Activated naive CD4-positive, alpha-beta T cell treated with anti-CD3 and anti-CD28 coated beads, Interleukin-2, amount 10 ng/mL, durations not matched to agents 7 days and 5 days (primary cell): Measurements from ENCODE around the gene RAB25.

Experiments used
- CTCF ChIA-PET: fragments of 350-600 bp; sonication (Branson Sonifier 250); formaldehyde crosslinking; loops from one replicate; lab custom pipeline; 2021; ENCODE audit warnings: antibody characterized with exemption; lab: Charles Lee
- DNase-seq: peaks from one replicate; pipeline ENCODE4 v3.0.0-alpha.2; 2020
- H3K27ac Mint-ChIP-seq: one replicate; pipeline ENCODE4 v1.8.0; 2021; ENCODE audit warnings: mild to moderate bottlenecking, moderate library complexity, mixed read lengths
- H3K27me3 Mint-ChIP-seq: one replicate; pipeline ENCODE4 v1.8.0; 2021; ENCODE audit warnings: mild to moderate bottlenecking, mixed read lengths
- H3K36me3 Mint-ChIP-seq: one replicate; pipeline ENCODE4 v1.8.0; 2021; ENCODE audit warnings: mixed read lengths
- H3K4me1 Mint-ChIP-seq: one replicate; pipeline ENCODE4 v1.8.0; 2021; ENCODE audit warnings: mixed read lengths
- H3K4me3 Mint-ChIP-seq: one replicate; pipeline ENCODE4 v1.8.0; 2021; ENCODE audit warnings: mild to moderate bottlenecking, moderate library complexity, mixed read lengths
- H3K9me3 Mint-ChIP-seq: one replicate; pipeline ENCODE4 v1.8.0; 2021; ENCODE audit warnings: mixed read lengths

Gene RAB25

DNA sequence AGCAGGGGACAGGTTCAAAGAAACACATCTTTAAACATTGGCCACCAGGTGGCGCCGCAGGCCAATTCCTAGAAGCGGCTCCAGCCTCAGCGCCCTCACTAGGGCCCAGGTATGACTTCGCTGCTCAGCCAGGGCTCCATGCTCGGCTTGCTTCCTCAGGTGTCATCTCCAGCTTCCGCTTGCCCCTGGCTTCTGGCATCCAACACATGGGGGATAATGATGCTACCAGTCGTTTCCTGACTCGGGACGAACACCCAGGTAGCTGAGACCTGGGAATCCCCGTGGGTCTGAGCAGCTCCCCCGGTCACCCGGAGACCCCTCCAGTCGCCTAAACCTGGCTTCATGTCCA lies 29.9 kb downstream of the RAB25 start:
- Mint-ChIP-seq H3K36me3 (no peaks in the 10 kb centered on the region), H3K4me3 (no peak overlapping the region), H3K4me1 (peaks cover 3% of the 10 kb centered on the region), H3K27me3 (peaks cover 88% of the 10 kb centered on the region), H3K27ac (no peak overlapping the region), H3K9me3 (no peaks in the 10 kb centered on the region)
- DNase-seq, result peak; percentile 93
- CTCF ChIA-PET, result interaction anchor here (0.7 to 21.9 kb wide), 11 partner anchors 8 to 270 kb away, joined by 4 to 668 read pairs (median 5); no protein-coding TSS in a partner anchor

DNA sequence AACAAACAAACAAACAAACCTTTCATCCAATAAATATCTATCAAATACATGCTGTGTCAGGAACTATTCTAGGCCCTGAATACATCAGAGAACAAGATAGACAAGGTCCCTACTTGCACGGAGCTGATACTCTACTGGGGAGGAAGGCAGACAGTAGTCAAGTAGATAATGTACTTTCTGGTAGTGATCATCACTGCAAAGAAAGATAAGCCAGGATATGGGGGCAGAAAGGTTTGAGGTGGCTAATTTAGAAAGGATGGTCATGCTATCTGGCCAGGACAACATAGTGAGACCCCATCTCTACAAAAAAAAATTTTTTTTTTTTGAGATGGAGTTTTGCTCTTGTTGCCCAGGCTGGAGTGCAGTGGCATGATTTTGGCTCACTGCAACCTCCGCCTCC lies 30.6 kb downstream of the RAB25 start:
- no peak overlapping the region for H3K4me3 Mint-ChIP-seq
- CTCF ChIA-PET, result interaction anchor here (1.0 to 21.9 kb wide), 9 partner anchors 8 to 269 kb away, joined by 4 to 668 read pairs (median 5); no protein-coding TSS in a partner anchor

DNA sequence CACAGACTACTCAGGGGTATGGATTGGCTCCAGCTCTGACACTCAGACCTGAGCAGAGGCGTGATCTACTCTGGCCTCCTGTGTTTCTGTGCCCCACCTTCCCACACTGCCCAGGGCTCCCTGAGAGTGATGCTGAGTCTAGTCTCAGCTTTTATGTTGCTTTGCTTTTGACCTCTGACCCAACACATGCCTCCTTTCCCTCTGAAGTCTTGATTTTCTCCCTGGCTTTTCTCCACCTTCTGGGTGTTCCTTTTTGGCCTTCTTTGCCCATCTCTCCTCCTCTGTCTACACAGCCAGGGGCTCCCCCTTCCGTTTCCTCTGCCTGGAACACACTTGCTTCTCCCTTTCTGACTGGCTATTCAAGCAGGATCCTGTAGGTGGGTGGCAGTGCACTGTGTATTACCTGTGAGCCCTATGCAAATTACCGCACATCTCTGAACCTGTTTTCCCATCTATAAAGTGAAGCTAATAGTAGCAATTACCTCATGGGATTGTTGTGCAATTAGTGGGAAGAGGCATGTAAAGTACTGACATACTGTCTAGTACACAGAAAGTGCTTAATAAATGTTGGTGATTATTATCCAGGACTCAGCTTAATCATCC lies 35.0 kb downstream of the RAB25 start:
- H3K4me3 Mint-ChIP-seq, result no peak overlapping the region
- peaks cover 87% of the 10 kb centered on the region for H3K27me3 Mint-ChIP-seq
- H3K36me3 Mint-ChIP-seq, result no peaks in the 10 kb centered on the region
- CTCF ChIA-PET, result interaction anchor here (0.7 to 21.9 kb wide), 17 partner anchors 8 to 449 kb away, joined by 3 to 668 read pairs (median 4); no protein-coding TSS in a partner anchor
- no peaks in the 10 kb centered on the region for H3K9me3 Mint-ChIP-seq
- DNase-seq, result no peak
- H3K27ac Mint-ChIP-seq, result no peak overlapping the region
- H3K4me1 Mint-ChIP-seq, result peaks cover 20% of the 10 kb centered on the region

More for the DNA sequence above, 30.6 kb downstream of the RAB25 start:
- DNase-seq, result no peak
- Mint-ChIP-seq H3K4me1 (peaks cover 11% of the 10 kb centered on the region), H3K9me3 (no peaks in the 10 kb centered on the region), H3K36me3 (no peaks in the 10 kb centered on the region), H3K27ac (no peak overlapping the region), H3K27me3 (peaks cover 86% of the 10 kb centered on the region)

DNA sequence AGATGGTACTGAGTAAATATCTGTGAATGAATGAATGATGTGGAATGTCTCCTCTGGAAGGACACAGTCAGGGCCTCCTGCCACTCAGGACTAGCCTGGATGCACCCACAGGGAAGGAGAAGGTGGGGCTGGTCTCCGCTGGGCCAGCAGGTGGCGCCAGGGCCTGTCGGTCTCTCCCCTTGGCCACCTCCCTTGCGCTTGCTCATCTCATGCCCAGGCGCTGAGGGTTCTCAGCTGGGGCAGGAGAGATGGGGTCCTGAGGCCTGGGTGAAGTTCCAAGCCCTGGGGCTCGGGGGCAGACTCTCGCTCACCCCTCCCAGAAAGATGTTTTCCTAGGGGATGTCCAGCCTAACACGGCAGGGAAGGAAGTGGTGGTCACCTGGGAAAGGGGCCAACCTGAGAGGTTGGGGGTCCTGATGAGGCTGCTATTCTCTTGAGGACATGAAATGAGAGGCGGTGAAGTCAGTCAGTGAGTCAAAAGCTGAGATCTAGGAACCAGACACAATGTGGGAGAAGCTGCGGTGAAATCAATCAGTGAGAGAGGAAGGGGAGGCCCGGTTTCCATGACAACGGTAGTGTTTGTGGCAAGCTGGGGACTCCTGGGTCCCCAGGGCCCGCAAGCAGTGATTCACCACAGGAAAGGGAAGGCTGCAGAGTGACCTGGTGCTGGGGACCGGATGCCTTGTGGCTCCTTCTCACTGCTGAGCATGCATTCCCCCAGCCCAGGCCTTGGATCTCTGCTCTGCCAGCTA lies 35.9 kb downstream of the RAB25 start:
- peak overlapping the region; percentile 22 for H3K4me3 Mint-ChIP-seq
- H3K36me3 Mint-ChIP-seq, result no peaks in the 10 kb centered on the region
- no peaks in the 10 kb centered on the region for H3K9me3 Mint-ChIP-seq
- CTCF ChIA-PET, result interaction anchor here (0.7 to 21.9 kb wide), 26 partner anchors 8 to 349 kb away, joined by 3 to 668 read pairs (median 4); partner anchors contain the start of genes LMNA and TMEM79
- peaks cover 20% of the 10 kb centered on the region for H3K4me1 Mint-ChIP-seq
- peaks cover 88% of the 10 kb centered on the region for H3K27me3 Mint-ChIP-seq
- DNase-seq, result peak; percentile 87
- H3K27ac Mint-ChIP-seq, result peak overlapping the region; percentile 25

DNA sequence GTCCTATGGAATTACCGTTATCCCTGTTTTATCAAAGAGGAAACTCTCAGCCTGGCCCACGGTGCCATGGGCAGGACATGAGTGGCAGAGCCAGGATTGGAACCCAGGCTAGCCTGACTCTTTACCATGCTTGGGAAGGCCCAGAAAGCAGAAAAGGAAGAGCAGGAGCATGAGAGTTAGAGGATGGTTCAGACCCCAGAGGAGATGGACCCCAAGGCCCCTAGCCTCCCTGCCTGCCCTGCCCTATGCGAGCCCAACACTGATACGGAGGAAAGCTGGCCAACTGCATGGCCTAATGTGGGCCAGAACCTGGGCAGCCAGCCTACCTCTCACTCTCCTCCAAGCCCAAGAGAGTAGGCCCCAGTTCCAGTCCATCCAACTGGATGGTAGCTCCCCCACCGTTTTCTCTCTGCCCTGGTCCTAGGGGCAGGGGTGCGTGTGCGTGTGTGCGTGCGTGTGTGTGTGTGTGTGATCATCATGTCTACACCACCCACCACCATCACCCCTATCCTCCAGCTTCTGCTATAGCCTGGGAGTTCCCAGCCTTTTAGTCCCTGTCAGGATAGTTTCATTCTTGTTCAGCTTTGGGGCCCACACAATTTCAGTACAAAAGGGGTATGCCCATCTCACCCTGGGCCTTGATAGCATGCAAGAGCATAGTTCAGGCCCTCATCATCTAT lies 36.7 kb downstream of the RAB25 start:
- CTCF ChIA-PET, result interaction anchor here (0.8 to 21.9 kb wide), 18 partner anchors 7 to 274 kb away, joined by 3 to 668 read pairs (median 5); partner anchors contain the start of genes LMNA and TMEM79
- H3K4me1 Mint-ChIP-seq, result peaks cover 20% of the 10 kb centered on the region
- no peak overlapping the region for H3K27ac Mint-ChIP-seq
- peaks cover 88% of the 10 kb centered on the region for H3K27me3 Mint-ChIP-seq
- no peaks in the 10 kb centered on the region for H3K36me3 Mint-ChIP-seq
- H3K4me3 Mint-ChIP-seq, result no peak overlapping the region
- no peaks in the 10 kb centered on the region for H3K9me3 Mint-ChIP-seq
- no peak for DNase-seq

DNA sequence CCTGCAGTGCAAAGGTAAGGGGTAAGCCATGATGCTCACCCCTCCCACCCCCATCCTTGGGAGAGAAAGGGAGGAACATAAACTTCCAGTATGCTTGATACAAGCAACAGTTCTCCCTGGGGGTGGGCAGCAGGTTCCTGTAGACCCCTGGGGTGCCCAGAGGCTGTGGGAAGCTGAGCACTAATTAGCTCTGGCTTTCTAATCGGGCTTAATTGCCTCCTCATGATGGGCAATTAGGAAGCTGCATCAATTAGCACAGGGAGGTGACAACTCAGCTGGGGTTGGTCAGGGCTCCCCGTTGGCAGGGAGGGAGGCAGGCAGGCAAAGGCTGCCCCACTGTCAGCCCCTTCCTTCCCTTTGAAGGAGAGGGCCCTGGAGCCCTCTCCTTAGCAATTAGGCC lies 37.8 kb downstream of the RAB25 start:
- Mint-ChIP-seq H3K27me3 (peaks cover 90% of the 10 kb centered on the region), H3K4me1 (peaks cover 20% of the 10 kb centered on the region), H3K9me3 (no peaks in the 10 kb centered on the region), H3K27ac (no peak overlapping the region), H3K36me3 (no peaks in the 10 kb centered on the region), H3K4me3 (no peak overlapping the region)
- CTCF ChIA-PET, result interaction anchor here (1.1 to 21.9 kb wide), 7 partner anchors 8 to 220 kb away, joined by 3 to 668 read pairs (median 4); no protein-coding TSS in a partner anchor
- no peak for DNase-seq

DNA sequence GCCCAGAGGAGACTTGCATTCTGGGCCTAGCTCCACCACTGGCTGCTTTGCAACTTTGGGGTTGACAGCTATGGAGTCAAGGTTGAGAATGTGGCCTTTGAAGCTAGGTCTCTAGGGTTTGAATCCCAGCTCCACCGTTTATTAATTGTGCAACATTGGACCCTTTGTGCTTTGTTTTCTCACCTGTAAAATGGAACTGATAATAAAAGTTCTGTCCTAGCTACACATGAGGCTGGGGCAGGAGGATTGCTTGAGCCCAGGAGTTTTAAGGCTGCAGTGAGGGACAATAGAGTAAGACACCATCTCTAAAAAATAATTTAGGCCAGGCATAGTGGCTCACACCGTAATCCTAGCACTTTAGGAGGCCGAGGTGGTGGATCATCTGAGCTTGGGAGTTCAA lies 38.3 kb downstream of the RAB25 start:
- H3K27me3 Mint-ChIP-seq, result peaks cover 90% of the 10 kb centered on the region
- H3K4me1 Mint-ChIP-seq, result peaks cover 21% of the 10 kb centered on the region
- H3K9me3 Mint-ChIP-seq, result no peaks in the 10 kb centered on the region
- CTCF ChIA-PET, result interaction anchor here (1.1 to 21.9 kb wide), 8 partner anchors 9 to 220 kb away, joined by 3 to 668 read pairs (median 4); no protein-coding TSS in a partner anchor
- no peaks in the 10 kb centered on the region for H3K36me3 Mint-ChIP-seq
- no peak overlapping the region for H3K27ac Mint-ChIP-seq
- no peak overlapping the region for H3K4me3 Mint-ChIP-seq
- no peak for DNase-seq

DNA sequence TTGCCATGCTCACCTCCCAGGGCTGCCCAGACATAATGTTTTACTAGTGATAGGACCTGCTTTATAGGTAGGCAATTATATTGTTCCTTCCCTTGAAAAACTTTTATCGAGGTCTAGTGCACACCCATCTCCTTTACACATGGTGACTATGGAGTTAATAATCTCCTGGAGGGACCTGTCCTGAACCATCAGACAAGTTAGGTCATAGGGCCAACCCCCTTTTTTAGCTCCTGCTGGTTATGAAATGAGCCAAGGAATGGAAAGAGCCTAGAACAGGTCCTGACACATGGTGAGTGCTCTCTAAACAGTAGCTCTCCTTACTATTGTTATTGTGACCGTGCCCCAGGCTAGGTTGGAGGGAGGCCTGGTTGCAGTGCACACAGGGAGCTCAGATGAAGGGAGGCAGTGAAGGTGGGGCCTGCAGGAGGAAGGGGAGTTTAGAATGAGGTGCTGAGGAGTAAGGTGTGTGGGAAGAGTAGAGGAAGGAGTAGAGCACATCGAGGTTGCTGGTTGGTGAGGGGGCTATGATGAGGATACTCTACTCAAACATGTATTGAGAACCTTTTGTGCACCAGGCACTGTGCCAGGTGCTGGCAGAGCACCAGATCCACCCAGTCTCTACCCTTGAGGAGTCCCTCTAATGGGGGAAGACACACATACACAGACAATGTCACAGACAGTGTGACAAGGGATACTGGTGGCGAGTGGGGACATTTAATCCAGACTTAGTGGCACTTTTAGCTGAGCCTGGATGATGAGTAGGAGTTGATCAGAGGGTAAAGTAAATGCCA lies 39.4 kb downstream of the RAB25 start:
- Mint-ChIP-seq H3K9me3 (no peaks in the 10 kb centered on the region), H3K36me3 (no peaks in the 10 kb centered on the region), H3K4me1 (peaks cover 28% of the 10 kb centered on the region), H3K27me3 (peaks cover 90% of the 10 kb centered on the region), H3K4me3 (no peak overlapping the region), H3K27ac (no peak overlapping the region)
- no peak for DNase-seq
- CTCF ChIA-PET, result interaction anchor here (0.8 to 21.9 kb wide), 6 partner anchors 10 to 45 kb away, joined by 3 to 668 read pairs (median 4); no protein-coding TSS in a partner anchor

DNA sequence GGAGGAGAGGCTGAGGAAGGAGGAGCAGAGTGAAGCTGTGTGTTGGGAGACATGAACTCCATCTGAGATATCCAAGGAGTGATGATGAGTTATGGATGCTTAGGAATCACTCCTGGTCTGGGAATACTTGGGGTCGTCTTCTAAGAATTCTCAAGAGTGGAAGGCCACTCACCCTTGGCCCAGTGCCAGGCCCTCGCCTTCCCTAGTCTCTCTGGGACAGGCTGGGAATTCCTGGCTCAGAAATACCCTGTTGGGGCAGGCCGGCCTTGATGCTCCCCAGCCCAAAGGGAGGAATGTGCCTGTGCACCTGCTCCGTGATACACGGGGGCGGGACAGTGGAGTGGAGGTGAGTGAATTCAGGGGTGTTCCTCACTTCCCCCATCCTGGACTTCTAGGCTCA lies 40.9 kb downstream of the RAB25 start:
- Mint-ChIP-seq H3K9me3 (no peaks in the 10 kb centered on the region), H3K4me3 (no peak overlapping the region), H3K36me3 (no peaks in the 10 kb centered on the region), H3K27me3 (peaks cover 89% of the 10 kb centered on the region), H3K4me1 (peaks cover 28% of the 10 kb centered on the region), H3K27ac (no peak overlapping the region)
- no peak for DNase-seq
- CTCF ChIA-PET, result interaction anchor here (1.0 to 21.9 kb wide), 2 partner anchors 10 to 30 kb away, joined by 4 to 668 read pairs; no protein-coding TSS in a partner anchor

DNA sequence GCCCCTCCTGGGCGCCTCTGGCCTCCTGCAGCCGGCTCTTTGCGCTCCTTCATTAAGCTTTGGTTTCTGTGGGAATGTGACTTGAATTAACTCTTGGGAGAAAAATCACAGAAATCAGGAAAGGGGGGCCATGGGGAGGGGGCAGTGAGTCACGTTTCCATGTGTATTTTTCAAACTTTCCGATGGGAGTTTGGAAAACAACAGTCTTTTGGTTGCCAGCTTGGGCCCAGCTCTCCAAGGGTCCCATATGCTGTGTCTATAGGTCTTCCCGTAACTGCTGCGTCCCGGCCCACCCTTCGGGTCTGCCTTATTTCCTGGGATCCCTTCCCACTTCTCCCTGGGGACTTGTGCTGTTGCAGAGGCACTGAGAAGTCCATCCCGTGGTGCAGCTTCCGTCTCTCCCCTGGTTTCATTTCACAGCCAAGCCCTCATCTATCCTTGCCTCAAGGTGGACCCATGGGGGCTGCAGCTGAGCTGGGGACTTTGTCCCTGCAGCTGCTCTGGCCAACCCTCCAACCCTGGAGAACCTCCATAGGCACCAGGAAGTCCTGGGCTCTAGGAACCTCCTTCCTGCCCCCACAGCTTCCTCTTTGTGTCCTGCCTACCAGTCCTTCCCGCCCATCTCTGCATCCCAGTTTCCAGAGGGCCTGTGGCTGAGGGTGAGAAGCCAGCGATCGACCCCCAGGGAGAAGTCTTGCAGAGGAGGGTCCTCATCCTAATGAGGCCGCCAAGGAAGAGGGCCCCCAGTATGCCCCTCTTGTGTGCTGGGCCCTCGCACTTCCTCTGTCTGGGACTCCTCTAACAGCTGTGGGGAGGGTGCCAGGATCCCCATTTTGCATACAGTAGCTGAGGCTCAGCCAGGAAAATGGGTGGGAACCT lies 41.9 kb downstream of the RAB25 start:
- CTCF ChIA-PET, result interaction anchor here (0.7 to 21.9 kb wide), 3 partner anchors 10 to 36 kb away, joined by 3 to 668 read pairs (median 4); no protein-coding TSS in a partner anchor
- H3K4me3 Mint-ChIP-seq, result no peak overlapping the region
- H3K9me3 Mint-ChIP-seq, result no peaks in the 10 kb centered on the region
- H3K4me1 Mint-ChIP-seq, result peaks cover 23% of the 10 kb centered on the region
- H3K27me3 Mint-ChIP-seq, result peaks cover 91% of the 10 kb centered on the region
- no peaks in the 10 kb centered on the region for H3K36me3 Mint-ChIP-seq
- no peak for DNase-seq
- H3K27ac Mint-ChIP-seq, result no peak overlapping the region

DNA sequence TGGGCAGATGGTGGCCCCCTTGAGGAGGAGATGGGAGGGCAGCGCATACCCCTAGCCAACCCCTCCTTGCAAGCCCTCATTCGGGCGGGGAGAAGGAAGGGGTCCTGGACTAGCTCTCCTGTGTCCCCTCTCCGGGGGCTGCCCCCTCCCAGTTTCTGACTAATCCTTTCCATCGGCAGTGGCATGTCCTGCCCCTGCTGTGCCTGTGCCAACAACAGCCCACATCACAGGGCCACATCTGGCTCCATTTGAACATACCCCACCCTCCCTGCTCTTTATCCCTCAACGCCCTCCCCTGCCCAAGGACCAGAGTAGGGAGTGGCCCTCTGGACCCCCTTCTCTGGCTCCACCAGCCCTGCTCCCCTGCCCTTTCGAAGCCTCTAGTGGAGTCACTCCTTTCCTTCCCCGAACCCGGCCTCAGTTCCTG lies 42.6 kb downstream of the RAB25 start:
- no peak for DNase-seq
- Mint-ChIP-seq H3K9me3 (no peaks in the 10 kb centered on the region), H3K36me3 (no peaks in the 10 kb centered on the region), H3K27ac (no peak overlapping the region), H3K4me3 (no peak overlapping the region), H3K4me1 (peaks cover 23% of the 10 kb centered on the region), H3K27me3 (peaks cover 92% of the 10 kb centered on the region)
- CTCF ChIA-PET, result interaction anchor here (1.1 to 21.9 kb wide), 2 partner anchors 28 to 456 kb away, joined by 3 to 668 read pairs; no protein-coding TSS in a partner anchor

DNA sequence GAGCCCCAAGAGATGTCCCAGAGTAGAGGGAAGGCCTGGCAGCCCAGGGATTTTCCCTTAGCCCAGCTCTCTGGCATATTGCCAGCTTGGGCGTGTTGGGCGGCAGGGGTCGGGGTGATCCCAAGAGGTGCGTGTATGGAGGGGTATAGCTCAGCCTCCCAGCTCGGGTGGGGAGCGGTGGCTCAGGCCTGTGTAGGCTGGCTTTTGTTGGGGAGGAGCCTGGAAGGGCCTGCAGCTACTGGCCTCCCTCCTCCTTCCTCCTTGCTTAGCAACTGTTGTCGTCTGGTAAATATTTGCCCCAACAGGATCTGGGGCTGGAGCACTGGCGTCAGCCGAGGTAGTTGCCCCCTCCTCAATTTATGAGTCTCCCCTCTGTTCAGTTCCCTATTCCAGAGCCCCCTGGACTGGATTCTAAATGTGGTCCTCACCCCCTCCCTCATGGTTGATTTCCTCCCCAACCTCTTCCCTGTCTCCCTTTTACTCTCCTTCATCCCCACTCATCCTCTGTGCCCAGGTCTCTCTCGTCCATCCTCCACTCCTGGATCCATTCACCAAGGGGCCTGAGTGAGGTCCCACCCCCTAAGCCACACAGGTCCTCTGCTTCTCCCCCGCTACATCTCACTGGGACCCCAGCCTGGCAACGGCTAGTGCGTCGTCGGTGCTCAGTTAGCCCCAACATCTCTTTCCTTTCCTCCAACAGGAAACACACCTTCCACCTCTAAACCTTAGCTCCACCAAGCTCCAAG lies 43.3 kb downstream of the RAB25 start:
- CTCF ChIA-PET, result interaction anchor here (0.9 to 21.9 kb wide), 3 partner anchors 7 to 456 kb away, joined by 3 to 668 read pairs (median 3); no protein-coding TSS in a partner anchor
- no peaks in the 10 kb centered on the region for H3K9me3 Mint-ChIP-seq
- no peaks in the 10 kb centered on the region for H3K36me3 Mint-ChIP-seq
- H3K27ac Mint-ChIP-seq, result no peak overlapping the region
- H3K4me3 Mint-ChIP-seq, result no peak overlapping the region
- H3K27me3 Mint-ChIP-seq, result peaks cover 89% of the 10 kb centered on the region
- peaks cover 23% of the 10 kb centered on the region for H3K4me1 Mint-ChIP-seq
- DNase-seq, result no peak
